Heart right ventricle (tissue), 16 donors: ENCODE measurements around the gene MYL9. TPM values are rescaled to one million over a fixed set of nuclear protein-coding genes. Genes with fewer than 3 reads are reported as not detected.

Experiments used
- ATAC-seq, 8 donors: fragments of 200-7000 bp; cut with Tn5 transposase; one replicate each; pipeline ENCODE4 v1.9.1; 2020; ENCODE audit warnings: mild to moderate bottlenecking in 8 of 8, moderate library complexity in 8 of 8, moderate number of reproducible peaks in 1 of 8
- DNase-seq, 2 donors: peaks; one replicate each; pipeline ENCODE4 v3.0.0-alpha.2; 2020
- H3K27ac ChIP-seq, 10 donors: fragments of 200-600 bp; sonication (generic) in 2 of 10; one replicate each; pipeline versions ENCODE4 v1.5.0 to v1.8.0; 2020 to 2022; ENCODE audit warnings: mild to moderate bottlenecking in 3 of 10
- H3K27me3 ChIP-seq, 7 donors: fragments of 200-600 bp; one replicate each; pipeline ENCODE4 v1.8.0; 2021 to 2022; ENCODE audit warnings: mild to moderate bottlenecking in 2 of 7
- H3K36me3 ChIP-seq, 9 donors: fragments of 200-600 bp; sonication (generic) in 1 of 9; one replicate each; pipeline versions ENCODE4 v1.5.0 to v1.8.0; 2020 to 2022; ENCODE audit warnings: mild to moderate bottlenecking in 2 of 9
- H3K4me1 ChIP-seq, 9 donors: fragments of 200-600 bp; sonication (generic) in 1 of 9; one replicate each; pipeline versions ENCODE4 v1.5.0 to v1.8.0; 2020 to 2022; ENCODE audit warnings: mild to moderate bottlenecking in 4 of 9
- H3K4me3 ChIP-seq, 10 donors: fragments of 200-600 bp; sonication (generic) in 2 of 10; one replicate each; pipeline versions ENCODE4 v1.5.0 to v1.8.0; 2020 to 2022; ENCODE audit warnings: mild to moderate bottlenecking in 7 of 10, moderate library complexity in 2 of 10
- H3K9me3 ChIP-seq, 11 donors: fragments of 200-600 bp in 10 of 11; sonication (generic) in 2 of 11; one replicate each; pipeline versions ENCODE4 v1.5.0 to v1.8.0; 2013 to 2022; ENCODE audit warnings: mild to moderate bottlenecking in 2 of 11, control low read depth in 1 of 11, moderate library complexity in 1 of 11
- WGBS, 2 donors: extraction: QIAGEN DNeasy Blood & Tissue Kit; methylation state at CpG; one replicate each; pipeline ENCODE4 v1.1.7; 2013; ENCODE audit warnings: inconsistent platforms in 1 of 2; 5-methylcytosine and 5-hydroxymethylcytosine counted together
- intact Hi-C, 10 donors: fragments of 100-400 bp; cut with DNase I; formaldehyde crosslinking; loops; one replicate each; pipeline versions ENCODE4 v1.11.1 to v1.14.2; 2022
- polyA plus RNA-seq, 2 donors: library from polyadenylated mRNA; stranded (reverse); fragments of 200-250 nt; gene quantifications; one replicate each; pipeline ENCODE4 v1.2.3, GENCODE V29; 2013
- total RNA-seq, 10 donors: library from RNA; stranded (reverse); fragmentation: NEBNext Ultra II Directional in 3 of 10; extraction: Animal tissue kit (Norgen Biotek cat#: 25700) in 3 of 10; gene quantifications; one replicate each; pipeline versions ENCODE4 v1.2.1 to v1.2.4, GENCODE V29; 2021 to 2023
- TF ChIP-seq, protein P1 (sequence below), 9 donors: fragments of 200-600 bp; sonication (generic) in 2 of 9; IDR thresholded peaks; one replicate each; pipeline versions ENCODE4 v1.5.0 to v1.8.0; 2021 to 2022; ENCODE audit warnings: antibody characterized with exemption in 9 of 9, mild to moderate bottlenecking in 5 of 9, moderate library complexity in 1 of 9
- donor health status: Arrhythmogenic right ventricular cardiomyopathy.
- donor health status: ischemic (EF 13 %, LVEDD 7.1; RV severe dilation, severe dysfunction).
- donor health status: healthy with polysubstance abuse.
- donor health status: DM: no; HTN: yes; CAD: no.
- donor health status: DM: no; HTN: no; CAD: no.
- donor health status: ischemic (EF 25% LVEDD 6.9; RV normal size, moderate dysfunction).
- donor health status: ischemic (EF 25% LVEDD 5.7; RV mildly dilated, moderate dysfunction).
- donor health status: healthy.
- donor health status: DM: yes; HTN: yes; CAD: no.
- donor health status: Ischemic cardiomyopathy.
- donor health status: ischemic (EF 35%, LVEDD 5.7; RV mildly dilated, moderate dysfunction).
- donor health status: nonischemic (EF 11% LVEDD 7.7; RV severe dilation, severe dysfunction).
- donor health status: DM: yes; HTN: yes; CAD: no.
- donor health status: PGD.
- donor health status: ischemic (EF 29% LVEDD 5.4; RV normal size, mild dysfunction).
- donor health status: nonischemic (EF 23%, LVEDD 6.1; RV moderate dilation, normal function).

The MYL9 gene
- total and polyA plus RNA-seq, 12 donors: 755 to 2,519 (median 1,868) TPM

DNA sequence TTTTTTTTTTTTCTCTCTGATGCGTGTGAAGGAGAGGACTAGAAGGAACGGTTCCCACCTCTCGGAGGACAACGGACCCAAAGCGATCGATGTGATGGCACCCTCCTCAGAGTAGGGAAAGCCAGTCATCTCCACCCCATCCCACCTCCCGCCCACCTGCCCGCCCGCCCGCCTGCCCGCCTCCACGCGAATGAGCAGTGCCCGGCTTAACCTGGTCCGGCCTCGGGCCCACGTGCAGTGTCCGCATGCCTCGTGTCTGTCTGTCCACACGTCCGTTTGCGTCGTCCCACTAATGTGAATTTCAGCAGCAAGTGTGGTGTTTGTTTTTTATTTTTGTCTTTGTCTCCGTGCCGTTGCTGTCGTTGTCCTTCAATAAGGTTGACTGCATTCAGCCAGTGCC lies 42.1 kb upstream of the MYL9 start:
- H3K4me1 ChIP-seq: peaks cover 11 to 56% (median 30%) of the 10 kb centered on the region in 9 donors
- no peak overlapping the region for H3K4me3 ChIP-seq
- intact Hi-C loops: loop anchor here in 4 of 10 donors (2.0 to 5.0 kb wide), 3 partner anchors 36 to 43 kb away; partner anchors contain the start of gene MYL9 (in 3 of the 4)
- no peaks in the 10 kb centered on the region for H3K9me3 ChIP-seq
- H3K27me3 ChIP-seq: no peaks in the 10 kb centered on the region
- no peak for DNase-seq
- peak in 2 of 8 donors; percentile 0 to 7 for ATAC-seq
- peaks cover 0 to 92% (median 42%) of the 10 kb centered on the region in 9 donors for H3K36me3 ChIP-seq
- TF ChIP-seq, protein P1, sequence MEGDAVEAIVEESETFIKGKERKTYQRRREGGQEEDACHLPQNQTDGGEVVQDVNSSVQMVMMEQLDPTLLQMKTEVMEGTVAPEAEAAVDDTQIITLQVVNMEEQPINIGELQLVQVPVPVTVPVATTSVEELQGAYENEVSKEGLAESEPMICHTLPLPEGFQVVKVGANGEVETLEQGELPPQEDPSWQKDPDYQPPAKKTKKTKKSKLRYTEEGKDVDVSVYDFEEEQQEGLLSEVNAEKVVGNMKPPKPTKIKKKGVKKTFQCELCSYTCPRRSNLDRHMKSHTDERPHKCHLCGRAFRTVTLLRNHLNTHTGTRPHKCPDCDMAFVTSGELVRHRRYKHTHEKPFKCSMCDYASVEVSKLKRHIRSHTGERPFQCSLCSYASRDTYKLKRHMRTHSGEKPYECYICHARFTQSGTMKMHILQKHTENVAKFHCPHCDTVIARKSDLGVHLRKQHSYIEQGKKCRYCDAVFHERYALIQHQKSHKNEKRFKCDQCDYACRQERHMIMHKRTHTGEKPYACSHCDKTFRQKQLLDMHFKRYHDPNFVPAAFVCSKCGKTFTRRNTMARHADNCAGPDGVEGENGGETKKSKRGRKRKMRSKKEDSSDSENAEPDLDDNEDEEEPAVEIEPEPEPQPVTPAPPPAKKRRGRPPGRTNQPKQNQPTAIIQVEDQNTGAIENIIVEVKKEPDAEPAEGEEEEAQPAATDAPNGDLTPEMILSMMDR (IDR thresholded peaks at IDR 0.05): no peak
- H3K27ac ChIP-seq: peak overlapping the region in 8 of 10 donors; percentile 34 to 88 (median 73)
- WGBS, 2 donors: 84 to 85% methylated on average over 26 of the region's 26 CpGs

DNA sequence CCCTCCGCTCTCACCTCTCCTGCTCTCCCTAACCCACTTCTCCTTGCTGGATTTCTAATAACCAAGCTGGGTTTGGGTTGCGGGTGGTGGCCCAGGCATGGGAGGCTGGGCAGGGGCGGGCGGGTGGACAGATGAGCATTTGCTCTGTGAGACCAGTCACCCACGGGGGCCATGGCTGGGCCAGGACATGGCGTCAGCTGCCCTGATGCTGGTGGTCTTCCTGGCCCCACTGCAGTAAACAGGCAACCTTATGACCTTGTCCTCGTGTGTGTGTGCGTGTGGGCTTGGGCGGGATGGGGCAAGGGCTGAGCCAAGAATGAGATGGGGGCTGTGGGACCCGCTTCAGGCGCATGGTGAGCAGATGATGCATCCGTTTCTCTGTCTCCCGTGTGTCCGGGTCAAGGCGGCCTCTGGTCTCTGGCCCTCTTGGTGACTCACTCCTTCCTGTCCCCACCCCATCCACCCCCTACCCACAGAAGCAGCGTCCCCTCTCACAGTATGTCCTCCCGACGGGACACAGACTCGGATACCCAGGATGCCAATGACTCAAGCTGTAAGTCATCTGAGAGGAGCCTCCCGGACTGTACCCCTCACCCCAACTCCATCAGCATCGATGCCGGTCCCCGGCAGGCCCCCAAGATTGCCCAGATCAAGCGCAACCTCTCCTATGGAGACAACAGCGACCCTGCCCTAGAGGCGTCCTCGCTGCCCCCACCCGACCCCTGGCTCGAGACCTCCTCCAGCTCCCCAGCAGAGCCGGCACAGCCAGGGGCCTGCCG lies 41.4 kb upstream of the MYL9 start:
- Histone ChIP-seq H3K27ac (peak overlapping the region in 2 of 10 donors; percentile 30 to 79), H3K4me3 (no peak overlapping the region), H3K9me3 (no peaks in the 10 kb centered on the region), H3K36me3 (peaks cover 0 to 98% (median 49%) of the 10 kb centered on the region in 9 donors), H3K27me3 (no peaks in the 10 kb centered on the region), H3K4me1 (peaks cover 11 to 49% (median 30%) of the 10 kb centered on the region in 9 donors)
- ATAC-seq (no peak), DNase-seq (no peak)
- WGBS, 2 donors: 81 to 86% methylated on average over 31 of the region's 31 CpGs
- TF ChIP-seq, protein P1 (IDR thresholded peaks at IDR 0.05): no peak
- intact Hi-C loops: loop anchor here in 4 of 10 donors (2.0 to 5.0 kb wide), 3 partner anchors 37 to 42 kb away; partner anchors contain the start of gene MYL9 (in 3 of the 4)

DNA sequence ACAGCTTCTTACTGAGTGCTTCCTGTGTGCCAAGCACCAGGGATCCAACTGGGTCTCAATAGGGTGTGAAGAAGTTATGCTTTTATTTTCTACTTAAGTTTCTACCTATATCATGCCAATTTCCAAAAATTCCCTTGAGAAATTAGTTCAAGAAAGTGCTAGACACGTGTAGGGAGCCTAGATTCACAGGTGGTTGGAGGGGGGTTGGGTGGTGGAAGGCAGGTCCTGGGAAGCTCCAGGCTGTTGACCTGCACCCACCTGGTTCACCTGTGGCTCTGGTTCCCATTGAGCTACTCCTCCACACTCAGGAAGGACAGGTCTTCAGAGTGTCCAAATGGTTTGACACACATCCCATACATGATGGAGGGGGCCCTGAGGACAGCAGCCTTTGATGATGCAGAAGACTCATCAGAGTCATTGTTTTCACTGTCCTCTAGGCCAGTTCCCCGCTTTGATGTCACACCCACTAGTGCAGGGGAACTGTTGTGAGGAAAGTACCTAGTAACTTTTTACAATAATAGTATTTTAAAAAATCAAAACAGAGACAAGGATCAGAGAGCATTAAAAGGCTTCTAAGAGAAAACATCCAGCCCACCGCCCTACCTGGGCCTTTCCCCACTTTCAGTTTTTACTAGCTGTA lies 39.8 kb upstream of the MYL9 start:
- no peak overlapping the region for H3K4me3 ChIP-seq
- no peak for ATAC-seq
- intact Hi-C loops: no loop called here

DNA sequence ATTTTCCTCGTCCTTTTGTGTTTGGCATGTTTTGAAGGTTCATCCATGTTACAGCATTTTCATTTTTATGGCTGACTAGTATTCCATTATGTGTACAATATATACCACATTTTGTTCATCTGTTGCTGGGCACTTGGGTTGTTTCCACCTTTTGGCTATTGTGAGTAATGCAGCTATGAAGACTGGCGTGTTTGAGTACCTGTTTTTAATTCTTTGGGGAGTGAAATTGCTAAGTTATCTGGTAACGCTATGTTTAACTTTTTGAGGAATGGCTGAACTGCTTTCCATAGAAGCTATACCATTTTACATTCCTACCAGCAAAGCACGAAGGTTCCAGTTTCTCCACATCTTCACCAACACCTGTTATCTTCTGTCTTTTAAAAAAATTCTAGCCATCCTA lies 37.0 kb upstream of the MYL9 start:
- Histone ChIP-seq H3K36me3 (peaks cover 0 to 100% (median 52%) of the 10 kb centered on the region in 9 donors), H3K27me3 (no peaks in the 10 kb centered on the region), H3K9me3 (no peaks in the 10 kb centered on the region), H3K4me3 (no peak overlapping the region), H3K27ac (no peak overlapping the region), H3K4me1 (peaks cover 0 to 5% (median 0%) of the 10 kb centered on the region in 9 donors)
- WGBS, 2 donors: 81 to 92% methylated on average over 4 of the region's 4 CpGs
- TF ChIP-seq, protein P1 (IDR thresholded peaks at IDR 0.05): peak in 1 of 9 donors; percentile 4
- intact Hi-C loops: no loop called here
- ATAC-seq (no peak), DNase-seq (no peak)

More for the DNA sequence above, 39.8 kb upstream of the MYL9 start:
- H3K36me3 ChIP-seq: peaks cover 0 to 100% (median 59%) of the 10 kb centered on the region in 9 donors
- no peaks in the 10 kb centered on the region for H3K27me3 ChIP-seq
- H3K9me3 ChIP-seq: no peaks in the 10 kb centered on the region
- H3K27ac ChIP-seq: no peak overlapping the region
- DNase-seq: no peak
- H3K4me1 ChIP-seq: peaks cover 9 to 33% (median 19%) of the 10 kb centered on the region in 9 donors
- TF ChIP-seq, protein P1 (IDR thresholded peaks at IDR 0.05): no peak
- WGBS, 2 donors: 70 to 81% methylated on average over 3 of the region's 3 CpGs
